Astrocyte (in vitro differentiated cells and primary cell): ENCODE results near the gene ZNF276.

ENCODE experiments used
- CTCF ChIP-seq: IDR thresholded peaks from 2 replicates; pipeline ENCODE4 v1.5.1; 2011; ENCODE audit warnings: low read depth, mild to moderate bottlenecking, inconsistent platforms, low read length, moderate library complexity; ENCODE audit not compliant: insufficient read depth
- EZH2 ChIP-seq: IDR thresholded peaks from 2 replicates; pipeline ENCODE4 v1.6.1; 2012; ENCODE audit warnings: mild to moderate bottlenecking, low read length, inconsistent platforms; ENCODE audit not compliant: insufficient read depth

GRCh38 chr16:89700649-89701424, 20.5 kb upstream of the ZNF276 start:
- TF ChIP-seq CTCF (no peak), EZH2 (no peak)
